ENCODE data around the gene FAM90A1. TPM values are rescaled to one million over a fixed set of nuclear protein-coding genes. Genes with fewer than 3 reads are reported as not detected.
A peak's percentile ranks its signal among the peaks of the same experiment; 100 is the strongest.
"Not testable (repeated sequence)": the region's sequence is repeated elsewhere in the genome, so short reads cannot be mapped to it uniquely, and the experiment has no call there.

Gene FAM90A1
- total RNA-seq, 3 donors from 2014 or later, result 0.34 TPM; not detected in 2

GRCh38 chr12:8241917-8242621 is 14.7 kb upstream of the FAM90A1 start:
- peaks cover 11% of the 10 kb centered on the region for H3K4me1 Mint-ChIP-seq (ENCODE audit: low read depth)
- H3K4me3 Mint-ChIP-seq, result peak overlapping the region; percentile 91
- not testable (repeated sequence) for H3K36me3 Mint-ChIP-seq (ENCODE audit: insufficient read depth); ATAC-seq; H3K9me3 Mint-ChIP-seq; H3K27me3 Mint-ChIP-seq (ENCODE audit: low read depth); DNase-seq

- not testable (repeated sequence) for H3K4me3 Mint-ChIP-seq; H3K27me3 Mint-ChIP-seq (ENCODE audit: low read depth); DNase-seq; H3K36me3 Mint-ChIP-seq (ENCODE audit: insufficient read depth); H3K9me3 Mint-ChIP-seq; ATAC-seq
- peaks cover 11% of the 10 kb centered on the region for H3K4me1 Mint-ChIP-seq (ENCODE audit: low read depth)
These were observed 13.1 kb upstream of the FAM90A1 start for GRCh38 chr12:8240340-8241114.

- not testable (repeated sequence) for H3K36me3 Mint-ChIP-seq (ENCODE audit: insufficient read depth); DNase-seq; H3K4me3 Mint-ChIP-seq; H3K27me3 Mint-ChIP-seq (ENCODE audit: low read depth); H3K4me1 Mint-ChIP-seq (ENCODE audit: low read depth); ATAC-seq; H3K9me3 Mint-ChIP-seq
These were observed 9.6 kb upstream of the FAM90A1 start for GRCh38 chr12:8237031-8237430.

- H3K4me3 Mint-ChIP-seq, ATAC-seq: not testable (repeated sequence)
These were observed 8.1 kb upstream of the FAM90A1 start for GRCh38 chr12:8235316-8236157.

GRCh38 chr12:8234746-8235145 is 7.3 kb upstream of the FAM90A1 start:
- not testable (repeated sequence) for H3K27me3 Mint-ChIP-seq (ENCODE audit: low read depth); H3K9me3 Mint-ChIP-seq; H3K4me3 Mint-ChIP-seq; ATAC-seq; DNase-seq; H3K36me3 Mint-ChIP-seq (ENCODE audit: insufficient read depth); H3K4me1 Mint-ChIP-seq (ENCODE audit: low read depth)

More at GRCh38 chr12:8235316-8236157, 8.1 kb upstream of the FAM90A1 start:
- not testable (repeated sequence) for DNase-seq; H3K9me3 Mint-ChIP-seq; H3K4me1 Mint-ChIP-seq (ENCODE audit: low read depth); H3K27me3 Mint-ChIP-seq (ENCODE audit: low read depth); H3K36me3 Mint-ChIP-seq (ENCODE audit: insufficient read depth)

DNA sequence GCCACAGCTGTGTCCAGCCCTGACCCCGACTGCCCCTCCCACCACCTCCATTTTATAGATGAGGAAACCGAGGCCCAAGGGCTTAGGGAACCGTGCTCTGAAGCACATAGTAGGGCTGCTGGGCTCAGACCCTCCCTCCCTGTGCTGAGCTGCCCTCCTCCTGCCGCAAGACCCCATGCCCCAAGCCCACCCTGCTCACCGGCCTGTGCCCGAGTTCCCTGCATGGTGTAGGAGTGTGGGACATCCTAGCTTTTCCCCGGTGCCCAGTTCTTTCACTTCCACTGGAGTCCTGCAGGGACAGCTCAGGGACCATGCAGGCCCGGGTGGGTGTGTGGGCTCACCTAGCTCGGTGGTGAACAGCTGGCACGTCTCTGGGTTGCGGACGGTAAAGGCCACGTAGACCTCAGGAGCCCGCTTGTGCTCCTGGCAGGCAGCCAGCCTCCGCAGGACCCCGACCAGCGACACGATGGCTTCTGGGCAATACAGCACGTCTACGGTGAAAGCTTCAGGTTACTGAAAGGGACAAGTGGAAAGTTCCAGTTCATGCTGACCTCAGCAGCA is 6.6 kb upstream of the FAM90A1 start:
- H3K4me1 Mint-ChIP-seq (ENCODE audit: low read depth); DNase-seq; H3K4me3 Mint-ChIP-seq; ATAC-seq; H3K36me3 Mint-ChIP-seq (ENCODE audit: insufficient read depth); H3K9me3 Mint-ChIP-seq; H3K27me3 Mint-ChIP-seq (ENCODE audit: low read depth): not testable (repeated sequence)

DNA sequence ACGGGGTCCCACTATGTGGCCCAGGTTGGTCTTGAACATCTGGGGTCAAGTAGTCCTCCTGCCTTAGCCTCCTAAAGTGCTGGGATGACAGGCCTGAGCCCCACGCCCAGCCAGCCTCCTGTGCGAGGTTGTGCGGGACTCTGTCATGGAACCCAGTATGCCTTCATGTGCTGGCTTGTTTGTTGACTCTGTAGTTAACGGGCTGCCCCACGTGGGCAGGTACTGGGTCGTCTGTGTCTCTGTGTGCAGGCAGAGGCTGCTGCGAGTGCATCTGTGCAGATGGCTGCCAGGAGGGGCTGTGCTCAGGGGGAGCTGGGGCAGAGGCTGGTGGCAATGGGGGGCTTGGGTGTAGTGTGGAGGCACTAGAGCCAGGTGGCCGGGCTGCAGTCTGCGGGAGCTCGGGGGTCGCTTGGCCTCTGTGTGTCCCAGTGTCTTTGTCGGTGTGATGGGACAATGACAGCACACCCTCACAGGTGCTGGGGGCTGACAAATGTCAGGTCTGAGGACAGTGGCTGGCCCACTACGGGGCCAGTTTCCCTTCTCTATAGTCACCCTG is 6.0 kb upstream of the FAM90A1 start:
- not testable (repeated sequence) for H3K27me3 Mint-ChIP-seq (ENCODE audit: low read depth); H3K36me3 Mint-ChIP-seq (ENCODE audit: insufficient read depth)

DNA sequence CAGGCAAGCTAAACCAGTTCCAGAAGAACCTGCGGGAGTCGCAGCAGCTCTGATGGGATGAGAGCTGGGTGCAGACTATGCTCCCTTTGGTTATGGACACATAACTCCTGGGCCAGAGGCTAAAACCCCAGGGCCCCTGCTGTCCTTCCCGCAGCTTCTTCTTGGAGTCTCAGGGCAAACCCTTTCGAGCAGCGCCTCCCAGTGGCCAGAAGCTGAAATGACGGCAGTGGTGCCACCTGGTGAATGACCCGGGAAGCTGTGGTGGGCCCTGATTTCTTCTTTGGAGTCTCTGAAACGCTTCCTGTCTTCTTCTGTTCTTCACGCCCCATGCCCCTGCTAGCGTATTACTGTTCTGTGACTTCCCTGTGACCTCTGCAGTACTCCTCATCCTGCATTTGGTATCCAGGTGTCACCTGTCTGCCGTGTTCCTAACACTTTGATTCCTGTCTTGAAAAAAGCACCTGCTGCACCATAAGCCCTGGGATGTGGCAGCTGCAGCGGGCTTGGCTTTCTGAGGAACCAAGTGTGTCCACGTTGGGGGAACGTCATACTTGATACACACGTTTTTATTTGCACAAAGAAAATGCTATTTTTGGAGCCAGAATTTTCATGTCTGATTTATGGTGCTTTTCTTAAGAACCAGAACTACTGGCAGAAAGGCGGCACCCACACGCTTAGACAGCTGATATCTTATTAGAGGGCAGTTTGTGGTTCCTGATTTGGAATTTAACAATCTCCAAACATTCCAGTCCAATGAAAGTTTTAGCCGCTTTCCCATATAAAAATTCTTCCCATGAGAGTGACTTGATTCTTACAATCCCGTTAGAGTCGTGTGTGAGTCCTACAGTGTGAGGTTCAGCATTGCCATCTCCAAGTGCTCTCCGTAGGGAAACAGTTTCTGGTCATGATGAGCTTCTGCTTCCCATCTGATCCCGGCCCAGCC is 4.5 kb upstream of the FAM90A1 start:
- H3K36me3 Mint-ChIP-seq (ENCODE audit: insufficient read depth); H3K9me3 Mint-ChIP-seq; H3K4me3 Mint-ChIP-seq; ATAC-seq; H3K27me3 Mint-ChIP-seq (ENCODE audit: low read depth); H3K4me1 Mint-ChIP-seq (ENCODE audit: low read depth): not testable (repeated sequence)
- DNase-seq, result peak; percentile 64

More for the DNA sequence above, 6.0 kb upstream of the FAM90A1 start:
- not testable (repeated sequence) for DNase-seq; H3K4me1 Mint-ChIP-seq (ENCODE audit: low read depth); H3K4me3 Mint-ChIP-seq; H3K9me3 Mint-ChIP-seq; ATAC-seq

- not testable (repeated sequence) for H3K9me3 Mint-ChIP-seq; H3K4me1 Mint-ChIP-seq (ENCODE audit: low read depth); H3K36me3 Mint-ChIP-seq (ENCODE audit: insufficient read depth); H3K4me3 Mint-ChIP-seq; H3K27me3 Mint-ChIP-seq (ENCODE audit: low read depth); ATAC-seq; DNase-seq
These were observed 3.6 kb upstream of the FAM90A1 start for GRCh38 chr12:8231049-8231448.

- H3K27me3 Mint-ChIP-seq (ENCODE audit: low read depth); ATAC-seq; H3K4me1 Mint-ChIP-seq (ENCODE audit: low read depth); DNase-seq; H3K4me3 Mint-ChIP-seq; H3K9me3 Mint-ChIP-seq; H3K36me3 Mint-ChIP-seq (ENCODE audit: insufficient read depth): not testable (repeated sequence)
These were observed 2.1 kb upstream of the FAM90A1 start for GRCh38 chr12:8229486-8229885.

DNA sequence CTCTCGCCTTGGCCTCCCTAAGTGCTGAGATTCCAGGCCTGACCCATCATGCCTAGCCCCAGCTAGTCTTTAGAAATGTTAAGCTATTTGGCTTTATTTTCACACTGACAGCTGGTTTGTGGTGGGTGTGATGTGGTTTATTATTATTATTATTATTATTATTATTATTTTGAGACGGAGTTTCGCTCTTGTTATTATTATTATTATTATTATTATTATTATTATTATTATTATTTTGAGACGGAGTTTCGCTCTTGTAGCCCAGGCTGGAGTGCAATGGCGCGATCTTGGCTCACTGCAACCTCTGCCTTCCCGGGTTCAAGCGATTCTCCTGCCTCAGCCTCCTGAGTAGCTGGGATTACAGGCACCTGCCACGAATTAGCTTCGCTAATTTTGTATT is 1.2 kb upstream of the FAM90A1 start:
- not testable (repeated sequence) for H3K4me1 Mint-ChIP-seq (ENCODE audit: low read depth); H3K36me3 Mint-ChIP-seq (ENCODE audit: insufficient read depth); ATAC-seq; H3K27me3 Mint-ChIP-seq (ENCODE audit: low read depth); DNase-seq; H3K4me3 Mint-ChIP-seq; H3K9me3 Mint-ChIP-seq

DNA sequence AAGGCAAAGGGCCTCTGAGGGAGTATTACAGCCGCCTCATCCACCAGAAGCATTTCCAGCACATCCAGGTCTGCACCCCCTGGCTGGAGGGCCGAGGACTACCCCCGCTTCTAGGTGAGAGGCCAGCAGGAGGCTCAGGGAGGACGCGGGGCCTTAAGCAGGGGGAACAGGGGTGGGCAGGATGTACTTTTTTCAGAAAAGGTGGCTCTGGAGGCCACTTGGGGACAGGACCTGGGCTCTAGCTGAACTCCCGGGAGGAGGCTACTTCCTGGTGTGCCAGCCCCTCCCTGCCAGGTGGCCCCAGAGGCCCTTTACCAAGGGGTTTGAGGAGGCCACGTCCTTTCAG is 287 bp upstream of the FAM90A1 start:
- not testable (repeated sequence) for H3K4me1 Mint-ChIP-seq (ENCODE audit: low read depth); H3K27me3 Mint-ChIP-seq (ENCODE audit: low read depth); ATAC-seq; H3K36me3 Mint-ChIP-seq (ENCODE audit: insufficient read depth); H3K9me3 Mint-ChIP-seq; DNase-seq
- peak overlapping the region; percentile 17 for H3K4me3 Mint-ChIP-seq

GRCh38 chr12:8226355-8226754 is 1.1 kb downstream of the FAM90A1 start:
- DNase-seq (no peak), ATAC-seq (no peak)
- no peaks in the 10 kb centered on the region for H3K9me3 Mint-ChIP-seq
- no peaks in the 10 kb centered on the region for H3K36me3 Mint-ChIP-seq (ENCODE audit: insufficient read depth)
- H3K4me1 Mint-ChIP-seq (ENCODE audit: low read depth), result no peaks in the 10 kb centered on the region
- H3K4me3 Mint-ChIP-seq, result no peak overlapping the region
- peaks cover 3% of the 10 kb centered on the region for H3K27me3 Mint-ChIP-seq (ENCODE audit: low read depth)

Data from activated T-cell treated with anti-CD3 and anti-CD28 coated beads, Interleukin-2, amount 50 U/mL, for 4 hours (primary cell).